HG03460 (cell line): ENCODE results near the gene SYTL4.
A peak's percentile ranks its signal among the peaks of the same experiment; 100 is the strongest.

Source experiments
- ATAC-seq: cut with Tn5 transposase; IDR thresholded peaks from one replicate; pipeline ENCODE4 v1.9.1; 2021; ENCODE audit not compliant: unreplicated experiment

The SYTL4 gene

GRCh38 chrX:100695991-100696390 lies 35.9 kb downstream of the SYTL4 start:
- ATAC-seq, result no peak

GRCh38 chrX:100695302-100695701 lies 36.6 kb downstream of the SYTL4 start:
- no peak for ATAC-seq

DNA sequence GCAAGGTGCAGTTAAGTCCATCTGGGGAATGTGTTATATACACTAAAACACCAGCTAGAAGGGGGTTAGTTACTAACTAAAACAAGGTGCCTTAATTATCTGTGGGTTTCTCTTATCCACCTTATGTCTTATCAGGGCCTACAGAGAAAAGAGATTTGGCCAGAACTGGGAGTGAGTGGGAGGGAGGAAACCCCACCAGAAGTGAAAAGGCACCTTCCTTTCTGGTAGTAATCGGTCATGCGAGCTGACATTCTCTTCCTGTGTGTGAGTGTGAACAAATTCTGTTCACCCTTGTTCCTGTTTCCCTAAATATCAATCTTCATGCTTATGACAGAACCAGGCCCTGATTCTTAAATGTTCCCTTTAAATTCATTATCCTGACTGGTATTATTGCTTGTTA lies 44.4 kb downstream of the SYTL4 start:
- peak; percentile 75 for ATAC-seq

GRCh38 chrX:100687128-100687527 lies 44.8 kb downstream of the SYTL4 start:
- ATAC-seq, result no peak

DNA sequence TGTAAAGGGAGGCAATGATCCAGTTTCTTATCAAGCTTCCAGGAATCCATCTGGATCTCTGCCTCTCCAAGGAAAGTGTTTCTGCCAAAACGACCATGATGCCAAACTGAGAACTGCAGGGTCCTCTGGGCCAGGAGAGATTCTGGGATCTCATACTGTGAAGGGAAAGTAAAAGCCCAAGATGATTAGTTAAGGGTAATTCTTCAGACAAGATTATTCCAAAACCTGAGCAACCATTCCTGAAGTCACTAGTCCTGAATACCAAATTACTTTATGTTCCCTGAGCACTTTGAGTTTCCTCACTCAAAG lies 46.0 kb downstream of the SYTL4 start:
- no peak for ATAC-seq

GRCh38 chrX:100685284-100685996 lies 46.5 kb downstream of the SYTL4 start:
- peak; percentile 55 for ATAC-seq

GRCh38 chrX:100682939-100683338 lies 49.0 kb downstream of the SYTL4 start:
- no peak for ATAC-seq

DNA sequence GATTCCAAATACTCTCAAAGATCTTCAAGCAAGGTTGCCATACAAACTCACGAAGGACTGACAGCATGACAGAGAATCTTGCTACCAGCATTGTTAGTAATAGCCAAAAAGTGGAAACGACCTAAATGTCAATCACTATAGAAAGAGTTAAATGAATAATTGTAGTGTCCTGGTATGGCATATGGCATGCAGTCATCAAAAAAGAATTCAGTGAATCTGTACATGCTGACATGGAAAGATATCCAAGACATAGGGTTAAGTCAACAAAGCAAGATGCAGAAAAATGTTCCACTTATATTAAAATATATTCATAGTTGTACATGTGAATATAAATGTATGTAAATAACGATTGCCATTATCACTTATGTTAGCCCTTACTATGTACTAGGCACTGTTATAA lies 50.3 kb downstream of the SYTL4 start:
- no peak for ATAC-seq

DNA sequence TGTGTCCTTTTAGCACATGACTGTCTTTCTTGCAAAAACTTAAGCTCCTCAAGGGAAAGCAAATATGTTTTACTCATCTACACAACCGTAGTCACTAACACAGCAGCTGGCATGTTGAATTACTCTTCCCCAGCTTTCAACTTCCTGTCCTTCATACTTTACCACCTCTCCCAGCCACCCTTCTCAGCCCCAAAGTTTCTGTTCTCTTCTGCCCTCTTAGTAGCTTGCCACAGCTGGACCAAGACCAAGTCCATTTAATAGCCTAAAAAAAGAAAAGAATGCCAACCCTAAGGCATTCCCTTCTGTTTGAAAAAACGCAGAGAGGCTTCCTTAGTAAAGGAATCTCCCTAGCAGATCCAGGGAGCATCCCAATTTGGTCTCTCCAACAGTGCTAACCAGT lies 51.2 kb downstream of the SYTL4 start:
- ATAC-seq, result no peak

- no peak for ATAC-seq
Measured at GRCh38 chrX:100677611-100678181, 54.2 kb downstream of the SYTL4 start.

GRCh38 chrX:100674705-100675104 lies 57.2 kb downstream of the SYTL4 start:
- no peak for ATAC-seq

- ATAC-seq, result no peak
Measured at GRCh38 chrX:100673397-100673953, 58.4 kb downstream of the SYTL4 start.

DNA sequence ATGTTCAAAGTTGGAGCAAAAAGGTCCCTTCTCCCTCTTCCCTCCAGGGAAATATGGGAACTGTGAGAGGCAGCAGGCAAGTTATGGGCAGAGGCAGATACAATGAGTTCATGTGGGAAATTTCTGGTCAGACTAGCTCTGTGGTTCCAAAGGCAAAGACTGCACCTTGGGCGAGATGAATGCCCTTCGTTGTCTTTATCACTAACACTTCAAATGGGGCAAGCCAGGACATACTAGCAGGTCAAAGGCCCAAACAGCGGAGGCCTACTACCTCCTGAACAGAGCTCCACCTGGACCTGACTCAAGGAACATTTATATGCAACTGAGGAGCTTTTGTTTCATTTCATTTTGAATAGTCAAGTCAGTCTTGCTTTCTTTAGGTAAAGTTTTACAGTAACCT lies 59.0 kb downstream of the SYTL4 start:
- ATAC-seq, result no peak

GRCh38 chrX:100663642-100664041 lies 68.3 kb downstream of the SYTL4 start:
- no peak for ATAC-seq

- ATAC-seq, result no peak
Measured at GRCh38 chrX:100662796-100663195, 69.1 kb downstream of the SYTL4 start.

- no peak for ATAC-seq
Measured at GRCh38 chrX:100662170-100662569, 69.8 kb downstream of the SYTL4 start.

GRCh38 chrX:100659431-100660137 lies 72.3 kb downstream of the SYTL4 start:
- ATAC-seq, result no peak

DNA sequence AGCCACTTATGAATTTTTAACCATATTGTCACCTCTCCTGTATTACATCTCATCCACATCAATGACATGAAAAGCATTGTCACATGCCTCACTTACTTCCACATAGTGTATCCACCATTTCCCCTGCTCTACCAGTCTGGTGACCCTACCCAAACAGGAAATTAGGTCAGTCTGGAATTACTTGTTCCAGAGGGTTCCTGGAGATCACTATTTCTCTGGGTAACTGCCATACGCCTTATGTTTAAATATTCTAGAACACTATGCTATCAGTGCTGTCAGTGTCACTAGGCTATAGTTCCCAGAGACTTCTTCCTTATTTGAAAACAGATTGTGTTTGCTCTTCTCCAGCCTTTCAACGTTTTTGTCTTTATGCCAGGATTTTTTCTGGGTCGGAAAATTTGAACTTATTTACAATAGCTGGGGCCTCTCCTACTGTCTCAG lies 73.0 kb downstream of the SYTL4 start:
- ATAC-seq, result no peak

- ATAC-seq, result no peak
Measured at GRCh38 chrX:100654261-100654660, 77.7 kb downstream of the SYTL4 start.

DNA sequence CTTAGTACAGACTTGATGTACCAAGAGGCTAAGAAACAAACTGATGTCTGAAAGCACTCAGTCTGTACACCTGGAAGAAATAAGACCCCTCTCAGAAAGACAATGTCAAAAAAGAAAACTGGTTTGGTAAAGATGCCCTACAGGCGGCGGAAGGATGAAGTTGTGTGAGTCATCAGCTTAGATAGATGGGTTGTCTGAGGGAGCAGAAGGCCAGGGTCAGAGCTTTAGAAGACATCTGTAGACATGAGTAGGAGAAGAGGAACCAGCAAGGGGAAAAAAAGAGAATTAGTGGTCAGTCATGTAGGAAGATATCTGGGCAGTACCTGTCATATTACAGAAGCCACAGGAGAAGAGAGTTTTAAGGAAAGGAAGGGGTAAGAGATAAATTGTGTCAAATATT lies 79.7 kb downstream of the SYTL4 start:
- no peak for ATAC-seq

DNA sequence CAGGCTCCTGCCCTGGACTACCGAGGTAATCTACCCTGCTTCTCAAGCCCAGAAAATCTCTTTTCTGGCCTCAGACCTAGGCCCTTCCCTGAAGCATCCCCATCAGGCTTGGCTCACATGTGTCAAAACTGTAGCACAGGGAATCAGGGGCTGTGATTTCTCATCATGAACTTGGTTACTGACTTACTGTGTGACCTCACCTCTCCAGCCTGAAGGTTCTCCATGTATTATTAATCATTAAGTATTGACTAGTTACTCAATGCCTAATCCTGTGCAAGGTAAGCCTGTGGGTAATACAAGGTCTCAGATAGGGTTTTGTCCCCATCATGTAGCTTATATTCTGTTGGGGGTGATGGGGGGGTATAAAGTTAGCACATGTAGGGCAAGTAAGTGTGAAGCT lies 81.1 kb downstream of the SYTL4 start:
- ATAC-seq, result no peak
